ELR (cell line): Measurements from ENCODE around the gene ABHD8.
A peak's percentile ranks its signal among the peaks of the same experiment; 100 is the strongest.

ENCODE experiments used
- DNase-seq: peaks from one replicate; pipeline ENCODE4 v3.0.0-alpha.2; 2015; ENCODE audit warnings: low read depth

Gene ABHD8

DNA sequence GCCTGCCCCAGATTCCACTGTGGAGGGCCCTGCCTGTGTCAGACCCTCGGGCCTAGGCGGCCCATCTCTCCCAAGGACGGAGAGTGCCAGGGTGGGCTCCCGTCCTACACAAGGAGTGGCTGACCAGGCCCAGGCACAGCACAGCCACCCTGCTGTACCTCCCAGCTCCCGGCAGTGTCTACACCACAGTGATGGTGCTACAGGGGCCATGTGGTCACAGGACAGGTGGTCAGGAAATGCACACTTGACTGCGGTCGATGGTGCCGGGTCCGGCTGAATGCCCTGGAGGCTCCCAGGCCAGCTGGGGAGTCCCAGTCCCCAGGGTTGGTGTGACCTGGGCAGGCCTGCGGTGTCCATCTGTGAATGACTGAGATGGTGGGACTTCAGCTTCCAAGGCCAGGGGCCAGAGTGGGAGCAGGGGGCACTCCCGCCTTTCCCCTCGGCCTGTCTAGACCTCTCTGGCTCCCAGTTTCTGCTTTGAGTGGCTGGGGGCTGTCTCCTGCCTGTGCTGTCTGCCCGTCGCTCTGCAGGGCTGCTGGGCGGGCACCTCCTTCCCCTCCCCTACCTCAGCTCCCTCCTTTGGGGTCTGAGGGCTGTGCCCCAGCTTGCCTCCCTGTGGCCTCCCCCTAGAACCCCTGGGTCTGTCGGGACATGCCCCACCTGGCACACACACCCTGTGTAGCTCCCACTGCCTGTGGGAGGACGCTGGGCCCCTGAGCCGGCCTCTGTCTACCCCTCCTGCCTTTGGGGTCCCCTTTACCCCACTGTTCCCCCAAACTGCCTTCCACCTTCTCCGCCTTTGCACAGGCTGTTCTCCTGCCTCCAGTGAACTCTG lies 18.6 kb upstream of the ABHD8 start:
- DNase-seq, result no peak

DNA sequence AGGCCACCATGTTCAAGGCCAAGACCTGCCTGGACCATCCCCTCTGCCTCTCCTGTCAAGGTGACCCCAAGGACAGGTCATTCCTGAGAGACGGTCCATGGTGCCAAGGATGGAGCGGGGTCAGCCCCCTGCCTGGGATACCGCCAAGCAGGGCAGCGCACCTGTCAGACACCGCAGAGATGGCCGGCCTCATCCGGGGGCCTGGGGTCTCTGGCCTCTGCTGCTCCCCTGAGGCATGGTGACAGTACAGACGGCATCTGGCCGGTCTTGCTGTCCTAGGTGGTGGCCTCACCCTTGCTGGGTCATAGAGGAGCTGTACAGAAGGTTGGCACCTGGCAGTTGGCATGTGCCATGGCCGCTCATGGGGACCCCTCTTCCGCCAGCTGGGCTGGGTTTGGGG lies 17.2 kb upstream of the ABHD8 start:
- DNase-seq, result no peak

GRCh38 chr19:17319473-17320238 lies 16.4 kb upstream of the ABHD8 start:
- no peak for DNase-seq

GRCh38 chr19:17318966-17319365 lies 15.7 kb upstream of the ABHD8 start:
- DNase-seq, result no peak

- no peak for DNase-seq
These were observed 10.9 kb upstream of the ABHD8 start for GRCh38 chr19:17314007-17314593.

GRCh38 chr19:17312189-17313113 lies 9.2 kb upstream of the ABHD8 start:
- DNase-seq, result no peak

- DNase-seq, result peak; percentile 88
These were observed 8.4 kb upstream of the ABHD8 start for GRCh38 chr19:17311455-17312188.

- DNase-seq, result no peak
These were observed 6.8 kb upstream of the ABHD8 start for GRCh38 chr19:17309965-17310461.

DNA sequence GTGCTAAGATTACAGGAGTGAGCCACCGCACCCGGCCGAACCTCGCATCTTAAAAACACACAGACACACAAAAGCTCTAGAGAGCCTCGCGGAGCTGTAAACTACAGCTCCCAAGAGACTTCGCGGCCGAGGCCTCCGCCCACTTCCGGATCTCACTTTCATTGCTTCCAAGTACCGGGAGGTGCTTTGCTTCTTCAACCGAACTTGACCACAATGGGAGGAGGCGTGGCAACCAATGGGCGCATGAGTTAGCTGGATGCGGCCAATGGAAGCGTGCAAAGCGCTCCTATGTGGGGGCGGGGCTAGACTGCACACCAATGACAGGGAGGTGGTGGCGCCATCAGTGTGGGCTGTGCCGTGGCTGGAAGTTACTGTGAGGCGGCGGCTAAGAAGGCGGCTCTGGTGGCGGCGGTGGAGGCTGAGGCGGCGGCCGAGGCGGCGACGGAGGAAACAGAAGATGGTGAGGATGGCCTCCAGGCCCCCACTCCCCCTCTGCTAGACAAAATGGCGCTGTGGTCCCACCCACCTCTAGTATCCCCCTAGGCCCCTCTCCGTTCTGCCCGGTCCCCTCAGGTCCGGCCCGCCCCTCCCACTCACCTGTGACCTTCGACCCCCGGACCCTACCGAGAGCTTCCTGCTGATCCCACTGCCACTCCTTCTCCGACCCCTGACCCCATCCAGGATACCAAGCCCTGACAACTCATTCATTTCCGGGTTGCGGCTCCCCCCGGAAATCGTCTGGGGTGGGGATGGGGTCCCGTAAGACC lies 6.2 kb upstream of the ABHD8 start, which contains the start of gene DDA1:
Gene DDA1 (plus strand): TSS at position 366 of the 767 bp plus-strand sequence. CDS start 92 bp downstream, at position 458.
- peak; percentile 100 for DNase-seq

GRCh38 chr19:17307876-17308377 lies 4.7 kb upstream of the ABHD8 start:
- DNase-seq, result no peak

- DNase-seq, result no peak
These were observed 3.1 kb upstream of the ABHD8 start for GRCh38 chr19:17306285-17306714.

GRCh38 chr19:17305517-17306284 lies 2.5 kb upstream of the ABHD8 start, which contains the start of gene MRPL34:
Gene MRPL34 (plus strand): TSS chr19:17305872. CDS start chr19:17305893, 21 bp downstream.
- peak; percentile 99 for DNase-seq

DNA sequence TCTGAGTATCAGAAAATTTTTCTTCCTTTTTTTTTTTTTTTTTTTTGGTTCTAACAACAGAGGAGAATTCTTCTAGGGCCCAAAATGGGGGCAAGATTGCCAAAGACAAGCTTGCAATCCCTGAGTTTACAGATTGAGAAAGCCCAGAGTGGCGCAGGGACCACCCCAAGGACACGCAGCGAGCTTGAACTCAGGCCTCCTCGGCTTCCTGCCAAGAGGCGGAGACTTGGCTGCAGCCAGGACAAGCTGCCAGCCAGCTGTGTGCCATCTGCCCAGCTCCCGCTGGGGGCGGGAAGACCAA lies 1.9 kb upstream of the ABHD8 start:
- no peak for DNase-seq

GRCh38 chr19:17304386-17305215 lies 1.4 kb upstream of the ABHD8 start:
- DNase-seq, result no peak

- DNase-seq, result no peak
These were observed 679 bp upstream of the ABHD8 start for GRCh38 chr19:17303940-17304267.

DNA sequence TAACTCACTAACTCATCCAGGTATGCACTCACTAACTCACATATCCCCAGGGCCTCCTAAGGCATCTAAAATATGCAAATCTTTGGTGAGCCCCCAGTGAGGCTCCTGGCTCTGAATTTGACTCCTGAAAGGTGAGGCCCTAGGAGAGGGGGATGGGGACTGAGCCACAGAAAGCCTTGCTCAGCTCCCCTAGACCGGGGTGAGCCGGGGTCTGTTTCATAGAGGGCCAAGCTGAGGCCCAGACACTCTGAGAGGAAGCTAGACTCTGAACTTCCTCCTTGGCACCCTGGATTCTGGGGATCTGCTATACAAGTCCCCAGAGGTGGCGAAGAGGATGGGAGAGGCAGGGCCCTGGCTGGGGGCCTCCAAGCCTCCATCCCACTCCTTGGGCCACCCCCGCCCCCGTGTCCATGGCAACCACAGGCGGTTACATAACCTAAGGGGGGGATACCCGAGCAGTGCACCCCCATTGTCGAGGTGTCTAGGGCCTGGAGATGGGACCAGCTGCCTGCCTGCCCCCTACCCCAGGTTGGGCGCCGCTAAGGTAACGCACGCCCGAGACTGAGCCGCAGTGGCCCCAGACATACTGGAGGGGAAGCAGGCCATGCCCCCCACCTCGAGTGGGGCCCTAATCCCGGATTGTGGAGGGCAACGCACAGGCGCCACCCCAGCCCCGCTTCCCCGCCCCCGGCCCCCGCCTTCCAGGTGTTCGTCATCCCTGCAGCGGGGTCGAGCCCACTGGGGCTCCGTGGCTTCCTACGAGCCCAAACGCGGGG lies 646 bp downstream of the ABHD8 start:
- DNase-seq, result no peak

- no peak for DNase-seq
These were observed 2.1 kb downstream of the ABHD8 start for GRCh38 chr19:17300992-17301619.
